Measurements from ENCODE around the gene PLOD2. TPM values are rescaled to one million over a fixed set of nuclear protein-coding genes. Genes with fewer than 3 reads are reported as not detected.

PLOD2 gene
- total and polyA plus RNA-seq, 2 of the 8 experiments (the other 6 are each of a cell fraction or from before 2014, with no cell fraction given), result 4.0 to 28.7 TPM

DNA sequence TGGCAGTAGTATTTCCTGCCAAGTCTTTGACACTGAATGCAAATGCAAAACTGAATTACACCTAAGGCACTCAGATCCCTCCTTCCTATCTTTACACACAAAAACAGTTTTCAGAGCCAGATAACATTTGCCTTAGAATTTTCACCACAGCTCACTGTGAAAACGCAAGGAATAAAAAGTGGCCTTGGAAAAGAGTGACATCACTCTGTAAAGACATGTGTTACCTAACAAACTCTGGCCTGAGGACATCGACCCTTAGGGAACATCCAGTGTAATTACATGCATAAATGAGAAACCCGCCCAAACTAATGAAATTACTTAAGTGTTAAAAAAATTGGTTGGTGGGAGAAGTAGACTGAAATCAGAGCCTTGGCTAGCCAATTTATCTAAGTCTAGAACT lies 88.9 kb downstream of the PLOD2 start (continued):
- no peak for TF ChIP-seq NANOG (IDR thresholded peaks at IDR 0.05; ENCODE audit: insufficient read depth, low read depth, low read length, poor library complexity, severe bottlenecking)

All from H1 (cell line).